A549 (cell line): ENCODE measurements around the gene ZBTB20. TPM values are rescaled to one million over a fixed set of nuclear protein-coding genes. Genes with fewer than 3 reads are reported as not detected.

Experiments
- ATAC-seq, 2 experiments: fragments of 200-7000 bp in 1 of 2; fragments of >200 bp in 1 of 2; cut with Nextera tagmentation in 1 of 2; cut with Tn5 transposase in 1 of 2; 3 replicates each; pipeline versions ENCODE4 v1.8.0 to v1.9.1; 2018 to 2020; ENCODE audit warnings: mild to moderate bottlenecking in 1 of 2, moderate library complexity in 1 of 2
- CTCF ChIA-PET: fragments of 300-600 bp; sonication (Branson Sonifier 250); formaldehyde crosslinking; extraction: SDS; loops from one replicate; lab custom pipeline; 2021; ENCODE audit warnings: antibody characterized with exemption, inconsistent platforms; lab: Yijun Ruan, JAX
- POLR2A ChIA-PET: fragments of 350-600 bp; formaldehyde crosslinking; extraction: SDS; loops from one replicate; lab custom pipeline; 2021; ENCODE audit warnings: antibody characterized with exemption, inconsistent platforms; lab: Yijun Ruan, JAX
- DNase-seq, 2 experiments: peaks; one replicate each; pipeline versions ENCODE4 v3.0.0 to v3.0.0-alpha.2; 2011 to 2016; ENCODE audit warnings: low read depth in 1 of 2, low spot score in 1 of 2
- FAIRE-seq: peaks from 2 replicates; lab custom pipeline; 2011; peaks lifted over from hg19 to GRCh38; lab: Jason Lieb, UNC
- H3K27ac ChIP-seq, 2 experiments: fragments of >200 bp; sonication (Bioruptor Twin); formaldehyde crosslinking; 3 replicates each; pipeline ENCODE4 v1.5.1; 2016 to 2017
- H3K4me1 ChIP-seq: fragments of >200 bp; sonication (Bioruptor Twin); formaldehyde crosslinking; 3 replicates; pipeline ENCODE4 v1.6.1; 2016
- H3K4me2 ChIP-seq: fragments of >200 bp; sonication (Bioruptor Twin); formaldehyde crosslinking; 3 replicates; pipeline ENCODE4 v1.6.1; 2016
- H3K4me3 ChIP-seq: fragments of >200 bp; sonication (Bioruptor Twin); formaldehyde crosslinking; 3 replicates; pipeline ENCODE4 v1.5.1; 2016
- H3K9me3 ChIP-seq: fragments of >200 bp; sonication (Bioruptor Twin); formaldehyde crosslinking; 3 replicates; pipeline ENCODE4 v1.6.1; 2016
- CBX2 ChIP-seq: fragments of 200-600 bp; sonication (generic); IDR thresholded peaks from 2 replicates; pipeline ENCODE4 v1.6.1; 2016; ENCODE audit warnings: low read depth, mild to moderate bottlenecking, borderline replicate concordance
- CBX8 ChIP-seq: fragments of 200-600 bp; sonication (generic); IDR thresholded peaks from 2 replicates; pipeline ENCODE4 v1.6.1; 2016
- CHD4 ChIP-seq: fragments of 200-600 bp; sonication (generic); IDR thresholded peaks from 2 replicates; pipeline ENCODE4 v1.6.1; 2016; ENCODE audit warnings: antibody characterized with exemption, mild to moderate bottlenecking, borderline replicate concordance
- EHMT2 ChIP-seq: fragments of 200-600 bp; sonication (generic); IDR thresholded peaks from 2 replicates; pipeline ENCODE4 v1.6.1; 2016; ENCODE audit warnings: antibody characterized with exemption, low read depth, mild to moderate bottlenecking, moderate library complexity
- FOSB ChIP-seq: fragments of 250-450 bp; sonication (Bioruptor Pico); IDR thresholded peaks from 2 replicates; pipeline ENCODE4 v1.5.0; 2020; ENCODE audit warnings: mild to moderate bottlenecking, moderate library complexity
- FOSL2 ChIP-seq, 2 experiments: fragments of 450-650 bp in 1 of 2; fragments of >200 bp in 1 of 2; sonication (Bioruptor Twin) in 1 of 2; formaldehyde crosslinking; IDR thresholded peaks; 2 replicates each; pipeline versions ENCODE4 v1.5.0 to v1.6.1; 2016 to 2020; ENCODE audit warnings: mild to moderate bottlenecking in 1 of 2, moderate library complexity in 1 of 2
- FOXS1 ChIP-seq: fragments of 250-450 bp; sonication (Bioruptor Pico); IDR thresholded peaks from 2 replicates; pipeline ENCODE4 v1.5.0; 2020; ENCODE audit warnings: mild to moderate bottlenecking, moderate library complexity
- HDAC2 ChIP-seq: fragments of 200-600 bp; sonication (generic); IDR thresholded peaks from 2 replicates; pipeline ENCODE4 v1.6.1; 2016
- HEYL ChIP-seq: fragments of 250-450 bp; sonication (Bioruptor Pico); IDR thresholded peaks from 2 replicates; pipeline ENCODE4 v1.8.0; 2021; ENCODE audit warnings: mild to moderate bottlenecking, moderate library complexity
- HOXB13 ChIP-seq: fragments of 250-450 bp; sonication (Bioruptor Pico); IDR thresholded peaks from 2 replicates; pipeline ENCODE4 v1.5.0; 2020; ENCODE audit warnings: low read depth, mild to moderate bottlenecking, moderate library complexity
- JUNB ChIP-seq: fragments of >200 bp; sonication (Bioruptor Twin); formaldehyde crosslinking; IDR thresholded peaks from 2 replicates; pipeline ENCODE4 v1.6.1; 2016
- MAZ ChIP-seq: fragments of 150-350 bp; IDR thresholded peaks from 2 replicates; pipeline ENCODE4 v1.6.1; 2014; ENCODE audit warnings: antibody characterized with exemption, low read depth, low read length, borderline replicate concordance
- NPAS2 ChIP-seq: fragments of 250-450 bp; sonication (Bioruptor Pico); IDR thresholded peaks from 2 replicates; pipeline ENCODE4 v1.8.0; 2022; ENCODE audit warnings: mild to moderate bottlenecking, moderate library complexity, borderline replicate concordance
- POLR2A ChIP-seq: IDR thresholded peaks from 2 replicates; pipeline ENCODE4 v1.6.1; 2012; ENCODE audit warnings: mild to moderate bottlenecking, low read length
- RAD21 ChIP-seq, 2 experiments: fragments of >200 bp in 1 of 2; sonication (Bioruptor Twin) in 1 of 2; formaldehyde crosslinking in 1 of 2; IDR thresholded peaks in 1 of 2; conservative IDR thresholded peaks in 1 of 2; 2 replicates in 1 of 2; 3 replicates in 1 of 2; pipeline ENCODE4 v1.6.1; 2012 to 2018; ENCODE audit warnings: inconsistent platforms in 1 of 2
- RFX5 ChIP-seq: fragments of 450-650 bp; IDR thresholded peaks from 2 replicates; pipeline ENCODE4 v1.7.1; 2014; ENCODE audit warnings: antibody characterized with exemption, mild to moderate bottlenecking, moderate library complexity
- SMC3 ChIP-seq: fragments of >200 bp; sonication (Bioruptor Twin); formaldehyde crosslinking; IDR thresholded peaks from 3 replicates; pipeline ENCODE4 v1.6.1; 2018; ENCODE audit warnings: inconsistent platforms
- TP53 ChIP-seq: fragments of 250-450 bp; sonication (Bioruptor Pico); IDR thresholded peaks from 2 replicates; pipeline ENCODE4 v1.5.0; 2021; ENCODE audit warnings: mild to moderate bottlenecking, moderate library complexity
- ZFP36 ChIP-seq: fragments of 450-650 bp; IDR thresholded peaks from 2 replicates; pipeline ENCODE4 v1.6.1; 2014; ENCODE audit warnings: borderline replicate concordance; ENCODE audit not compliant: partially characterized antibody
- WGBS: methylation state at CpG from one replicate; pipeline ENCODE4 v1.1.6; 2017; ENCODE audit errors: missing lambda C conversion rate; 5-methylcytosine and 5-hydroxymethylcytosine counted together
- polyA plus RNA-seq, 4 experiments: library from polyadenylated mRNA; depleted of rRNA in 3 of 4; stranded (reverse); fragments of >200 nt; fragmentation: RNase III in 1 of 4; extraction: RNeasy Plus Mini Kit Qiagen cat#74134 plus additional on column Dnase treatment in 1 of 4; gene quantifications; 2 replicates in 3 of 4; 3 replicates in 1 of 4; pipeline ENCODE4 v1.2.3, GENCODE V29; 2011 to 2017
- TF ChIP-seq, protein P1 (sequence below): fragments of 200-600 bp; sonication (generic); IDR thresholded peaks from 2 replicates; pipeline ENCODE4 v1.6.1; 2016; ENCODE audit warnings: antibody characterized with exemption, mild to moderate bottlenecking, moderate library complexity

ZBTB20 gene
- polyA plus RNA-seq, 2 of the 4 experiments (the other 2 are of a cell fraction), result 0.85 to 5.0 TPM

DNA sequence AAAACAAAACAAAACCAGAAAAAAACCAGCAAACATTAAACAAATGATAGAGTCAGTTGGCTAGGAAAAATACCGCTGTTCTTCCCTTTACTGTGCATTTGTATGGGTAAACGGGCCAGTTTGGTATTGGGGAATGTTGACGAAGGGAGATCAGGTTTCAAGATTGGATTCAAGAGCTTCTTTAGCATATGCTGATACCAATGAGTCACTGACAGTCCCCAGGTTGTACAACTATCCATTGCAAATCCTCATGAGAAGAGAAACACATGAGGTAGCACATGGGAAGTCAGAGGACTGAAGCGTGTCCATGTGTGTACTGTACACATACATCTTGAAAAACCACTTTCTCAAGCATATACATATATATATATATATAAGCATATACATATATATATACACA, 827.6 kb downstream of the ZBTB20 start:
- POLR2A ChIA-PET, result no interaction called here

DNA sequence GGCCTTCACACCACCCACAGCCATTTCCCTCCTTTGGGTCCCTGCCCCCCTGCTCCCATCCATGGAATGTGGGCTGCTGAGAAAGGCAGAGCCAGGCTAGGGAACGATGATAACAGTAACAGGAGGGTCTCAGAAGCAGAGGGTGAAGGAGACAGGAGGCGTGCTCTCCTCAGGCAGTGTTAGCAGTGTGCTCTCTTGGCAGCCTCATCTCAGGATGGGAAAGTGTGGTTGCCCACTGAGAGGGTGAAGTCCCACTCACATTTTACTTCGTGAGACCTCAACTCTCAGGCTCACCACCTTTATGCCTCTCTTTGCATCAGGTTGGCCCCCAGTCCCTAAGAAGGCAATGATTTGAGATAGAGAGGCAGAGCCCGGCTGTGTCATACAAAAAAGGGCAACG, 828.8 kb downstream of the ZBTB20 start:
- Histone ChIP-seq H3K4me2 (no peak overlapping the region), H3K9me3 (no peaks in the 10 kb centered on the region), H3K27ac (no peak overlapping the region), H3K4me1 (peaks cover 12% of the 10 kb centered on the region; the same call in 1 of the 3 replicates), H3K4me3 (no peak overlapping the region)
- DNase-seq, result no peak
- POLR2A ChIA-PET, result no interaction called here
- CTCF ChIA-PET, result interaction anchor here (1.0 kb wide), 1 partner anchor 19 kb away, joined by 4 read pairs; no protein-coding TSS in a partner anchor
- no peak for ATAC-seq
- TF ChIP-seq CBX2 (no peak), POLR2A (0 out of 2 replicates have a peak, but pooled peaks have one; percentile 20)
- 95% methylated on average over 5 of the region's 5 CpGs for WGBS
- no peak for FAIRE-seq

More for the DNA sequence above, 827.6 kb downstream of the ZBTB20 start:
- Histone ChIP-seq H3K27ac (no peak overlapping the region), H3K4me1 (peaks cover 20% of the 10 kb centered on the region), H3K9me3 (no peaks in the 10 kb centered on the region), H3K4me3 (no peak overlapping the region), H3K4me2 (no peak overlapping the region)
- CTCF ChIA-PET, result interaction anchor here (1.2 to 1.8 kb wide), 2 partner anchors 11 to 20 kb away, joined by 3 to 5 read pairs; no protein-coding TSS in a partner anchor
- FAIRE-seq, result no peak
- 68% methylated on average over 4 of the region's 4 CpGs for WGBS
- DNase-seq, result peak in 1 of 2 experiments; percentile 30
- no peak for TF ChIP-seq CHD4
- no peak for TF ChIP-seq MAZ
- no peak for TF ChIP-seq FOSB (CRISPR knock-in tag)
- no peak for TF ChIP-seq RAD21 (conservative IDR thresholded peaks at IDR 0.05 in 1 of 2, IDR thresholded peaks at IDR 0.05 in 1 of 2)
- TF ChIP-seq TP53 (CRISPR knock-in tag), result no peak
- no peak for TF ChIP-seq RFX5
- no peak for TF ChIP-seq ZFP36
- TF ChIP-seq JUNB, result no peak
- TF ChIP-seq HDAC2, result no peak
- no peak for TF ChIP-seq EHMT2
- TF ChIP-seq HOXB13 (CRISPR knock-in tag), result no peak
- TF ChIP-seq NPAS2 (CRISPR knock-in tag), result no peak
- no peak for TF ChIP-seq CBX8
- no peak for TF ChIP-seq FOXS1
- TF ChIP-seq, protein P1, sequence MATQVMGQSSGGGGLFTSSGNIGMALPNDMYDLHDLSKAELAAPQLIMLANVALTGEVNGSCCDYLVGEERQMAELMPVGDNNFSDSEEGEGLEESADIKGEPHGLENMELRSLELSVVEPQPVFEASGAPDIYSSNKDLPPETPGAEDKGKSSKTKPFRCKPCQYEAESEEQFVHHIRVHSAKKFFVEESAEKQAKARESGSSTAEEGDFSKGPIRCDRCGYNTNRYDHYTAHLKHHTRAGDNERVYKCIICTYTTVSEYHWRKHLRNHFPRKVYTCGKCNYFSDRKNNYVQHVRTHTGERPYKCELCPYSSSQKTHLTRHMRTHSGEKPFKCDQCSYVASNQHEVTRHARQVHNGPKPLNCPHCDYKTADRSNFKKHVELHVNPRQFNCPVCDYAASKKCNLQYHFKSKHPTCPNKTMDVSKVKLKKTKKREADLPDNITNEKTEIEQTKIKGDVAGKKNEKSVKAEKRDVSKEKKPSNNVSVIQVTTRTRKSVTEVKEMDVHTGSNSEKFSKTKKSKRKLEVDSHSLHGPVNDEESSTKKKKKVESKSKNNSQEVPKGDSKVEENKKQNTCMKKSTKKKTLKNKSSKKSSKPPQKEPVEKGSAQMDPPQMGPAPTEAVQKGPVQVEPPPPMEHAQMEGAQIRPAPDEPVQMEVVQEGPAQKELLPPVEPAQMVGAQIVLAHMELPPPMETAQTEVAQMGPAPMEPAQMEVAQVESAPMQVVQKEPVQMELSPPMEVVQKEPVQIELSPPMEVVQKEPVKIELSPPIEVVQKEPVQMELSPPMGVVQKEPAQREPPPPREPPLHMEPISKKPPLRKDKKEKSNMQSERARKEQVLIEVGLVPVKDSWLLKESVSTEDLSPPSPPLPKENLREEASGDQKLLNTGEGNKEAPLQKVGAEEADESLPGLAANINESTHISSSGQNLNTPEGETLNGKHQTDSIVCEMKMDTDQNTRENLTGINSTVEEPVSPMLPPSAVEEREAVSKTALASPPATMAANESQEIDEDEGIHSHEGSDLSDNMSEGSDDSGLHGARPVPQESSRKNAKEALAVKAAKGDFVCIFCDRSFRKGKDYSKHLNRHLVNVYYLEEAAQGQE, result no peak
- no peak for TF ChIP-seq FOSL2 (IDR thresholded peaks at IDR 0.05)
- no peak for TF ChIP-seq FOSL2 (CRISPR knock-in tag; IDR thresholded peaks at IDR 0.05)
- TF ChIP-seq HEYL (CRISPR knock-in tag), result no peak
- ATAC-seq, result peak in 1 of 2 experiments; percentile 39; a peak in 2 of 6 replicates

DNA sequence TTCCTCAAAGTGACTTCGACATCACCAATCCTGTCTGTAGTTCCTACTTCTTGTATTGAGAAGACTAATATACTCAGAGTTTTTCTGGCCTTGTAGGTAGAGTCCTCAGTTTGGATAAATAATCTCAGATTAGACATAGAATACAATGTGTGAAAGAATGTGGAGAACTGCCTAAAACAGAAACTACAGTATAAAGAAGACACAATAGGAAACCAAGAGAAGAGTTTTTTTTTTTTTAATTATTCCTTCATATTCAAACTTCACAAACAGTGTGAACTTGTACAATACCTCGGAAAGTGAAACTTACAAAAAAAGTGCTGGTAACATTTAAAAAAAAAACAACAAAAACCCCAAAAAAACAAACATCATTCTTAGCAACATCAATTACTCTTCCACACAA, 832.8 kb downstream of the ZBTB20 start:
- Histone ChIP-seq H3K4me2 (no peak overlapping the region), H3K4me3 (no peak overlapping the region), H3K4me1 (peaks cover 2% of the 10 kb centered on the region; the same call in 1 of the 3 replicates), H3K9me3 (no peaks in the 10 kb centered on the region), H3K27ac (no peak overlapping the region)
- DNase-seq (no peak), FAIRE-seq (no peak), ATAC-seq (no peak)
- TF ChIP-seq CHD4 (no peak), SMC3 (no peak), HEYL (CRISPR knock-in tag) (no peak)
- ChIA-PET CTCF (no interaction called here), POLR2A (no interaction called here)
- 89% methylated on average over 2 of the region's 2 CpGs for WGBS
